HepG2 (cell line): ENCODE measurements around the gene RCOR1.

Source experiments
- ATF7 ChIP-seq, 2 experiments: fragments of 450-650 bp in 1 of 2; sonication (generic) in 1 of 2; formaldehyde crosslinking in 1 of 2; IDR thresholded peaks; 2 replicates each; pipeline versions ENCODE4 v1.4.0 to v1.6.1; 2016 to 2020; ENCODE audit warnings: antibody characterized with exemption in 1 of 2, mild to moderate bottlenecking in 1 of 2, missing genetic modification reagents in 1 of 2
- MBD4 ChIP-seq: IDR thresholded peaks from 2 replicates; pipeline ENCODE4 v1.6.1; 2012; ENCODE audit warnings: low read length, inconsistent platforms, borderline replicate concordance
- TF ChIP-seq, protein P1 (sequence below): sonication (generic); formaldehyde crosslinking; IDR thresholded peaks from 2 replicates; pipeline ENCODE4 v1.5.1; 2020; ENCODE audit warnings: mild to moderate bottlenecking, moderate library complexity, missing genetic modification reagents

GRCh38 chr14:102588821-102589220 is 3.6 kb upstream of the RCOR1 start:
- TF ChIP-seq MBD4 = no peak
- TF ChIP-seq, protein P1, sequence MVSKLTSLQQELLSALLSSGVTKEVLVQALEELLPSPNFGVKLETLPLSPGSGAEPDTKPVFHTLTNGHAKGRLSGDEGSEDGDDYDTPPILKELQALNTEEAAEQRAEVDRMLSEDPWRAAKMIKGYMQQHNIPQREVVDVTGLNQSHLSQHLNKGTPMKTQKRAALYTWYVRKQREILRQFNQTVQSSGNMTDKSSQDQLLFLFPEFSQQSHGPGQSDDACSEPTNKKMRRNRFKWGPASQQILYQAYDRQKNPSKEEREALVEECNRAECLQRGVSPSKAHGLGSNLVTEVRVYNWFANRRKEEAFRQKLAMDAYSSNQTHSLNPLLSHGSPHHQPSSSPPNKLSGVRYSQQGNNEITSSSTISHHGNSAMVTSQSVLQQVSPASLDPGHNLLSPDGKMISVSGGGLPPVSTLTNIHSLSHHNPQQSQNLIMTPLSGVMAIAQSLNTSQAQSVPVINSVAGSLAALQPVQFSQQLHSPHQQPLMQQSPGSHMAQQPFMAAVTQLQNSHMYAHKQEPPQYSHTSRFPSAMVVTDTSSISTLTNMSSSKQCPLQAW (CRISPR knock-in tag) = no peak
- TF ChIP-seq ATF7 (IDR thresholded peaks at IDR 0.05) = no peak
- TF ChIP-seq ATF7 (CRISPR knock-in tag; IDR thresholded peaks at IDR 0.05) = no peak
